HG03460 (cell line): ENCODE data around the gene USP32.
"Not testable (repeated sequence)": the region's sequence is repeated elsewhere in the genome, so short reads cannot be mapped to it uniquely, and the experiment has no call there.

Experiments
- ATAC-seq: cut with Tn5 transposase; IDR thresholded peaks from one replicate; pipeline ENCODE4 v1.9.1; 2021; ENCODE audit not compliant: unreplicated experiment

Gene USP32

GRCh38 chr17:60186372-60186771 lies 205.6 kb downstream of the USP32 start:
- ATAC-seq, result not testable (repeated sequence)

GRCh38 chr17:60180380-60180779 lies 211.6 kb downstream of the USP32 start:
- not testable (repeated sequence) for ATAC-seq

GRCh38 chr17:60178180-60178579 lies 213.8 kb downstream of the USP32 start:
- ATAC-seq, result not testable (repeated sequence)

GRCh38 chr17:60176763-60177162 lies 215.2 kb downstream of the USP32 start:
- ATAC-seq, result not testable (repeated sequence)

GRCh38 chr17:60174767-60175166 lies 217.2 kb downstream of the USP32 start:
- ATAC-seq, result not testable (repeated sequence)

- no peak for ATAC-seq
These were observed 217.9 kb downstream of the USP32 start for GRCh38 chr17:60174035-60174434.

- no peak for ATAC-seq
These were observed 218.6 kb downstream of the USP32 start for GRCh38 chr17:60173304-60173819.

GRCh38 chr17:60171753-60172079 lies 220.2 kb downstream of the USP32 start:
- ATAC-seq, result no peak

GRCh38 chr17:60170835-60171752 lies 220.8 kb downstream of the USP32 start:
- ATAC-seq, result no peak

GRCh38 chr17:60169921-60170817 lies 221.8 kb downstream of the USP32 start:
- no peak for ATAC-seq

GRCh38 chr17:60168654-60169053 lies 223.3 kb downstream of the USP32 start:
- no peak for ATAC-seq

- ATAC-seq, result no peak
These were observed 224.7 kb downstream of the USP32 start for GRCh38 chr17:60167065-60167741.

- no peak for ATAC-seq
These were observed 226.0 kb downstream of the USP32 start for GRCh38 chr17:60165971-60166370.

- no peak for ATAC-seq
These were observed 226.7 kb downstream of the USP32 start for GRCh38 chr17:60165223-60165622.

GRCh38 chr17:60164697-60165096 lies 227.2 kb downstream of the USP32 start:
- ATAC-seq, result no peak

- ATAC-seq, result no peak
These were observed 227.8 kb downstream of the USP32 start for GRCh38 chr17:60164164-60164563.

GRCh38 chr17:60163108-60163784 lies 228.7 kb downstream of the USP32 start:
- no peak for ATAC-seq

GRCh38 chr17:60161598-60162330 lies 230.2 kb downstream of the USP32 start:
- ATAC-seq, result no peak

- no peak for ATAC-seq
These were observed 231.0 kb downstream of the USP32 start for GRCh38 chr17:60160829-60161501.
